ENCODE results near the gene MYO3B.

- TF ChIP-seq POLR2A (IDR thresholded peaks at IDR 0.05) = no peak
- TF ChIP-seq CTCF (IDR thresholded peaks at IDR 0.05) = no peak
These were observed 175.8 kb downstream of the MYO3B start for GRCh38 chr2:170353723-170354122.
